Left ventricle myocardium inferior (tissue), 1 donor: ENCODE measurements around the gene DDAH2. TPM values are rescaled to one million over a fixed set of nuclear protein-coding genes. Genes with fewer than 3 reads are reported as not detected.

Source experiments
- DNase-seq: peaks from one replicate; pipeline ENCODE4 v3.0.0-alpha.2; 2020
- H3K27ac ChIP-seq: fragments of 200-600 bp; replicated peaks from 2 replicates; pipeline ENCODE4 v1.8.0; 2021
- H3K27me3 ChIP-seq: fragments of 200-600 bp; 2 replicates; pipeline ENCODE4 v1.8.0; 2021; ENCODE audit warnings: low read depth
- H3K36me3 ChIP-seq: fragments of 200-600 bp; 2 replicates; pipeline ENCODE4 v1.8.0; 2021
- H3K4me1 ChIP-seq: fragments of 200-600 bp; 2 replicates; pipeline ENCODE4 v1.8.0; 2021
- H3K4me3 ChIP-seq: fragments of 200-600 bp; 2 replicates; pipeline ENCODE4 v1.8.0; 2021; ENCODE audit warnings: mild to moderate bottlenecking, moderate library complexity
- H3K9me3 ChIP-seq: fragments of 200-600 bp; replicated peaks from 2 replicates; pipeline ENCODE4 v1.8.0; 2021
- CTCF ChIP-seq: fragments of 200-600 bp; IDR thresholded peaks from 2 replicates; pipeline ENCODE4 v1.8.0; 2021; ENCODE audit warnings: antibody characterized with exemption, mild to moderate bottlenecking, borderline replicate concordance
- intact Hi-C: fragments of 100-400 bp; cut with micrococcal nuclease; formaldehyde crosslinking; loops from one replicate; pipeline ENCODE4 v1.11.0; 2022
- total RNA-seq: library from RNA; stranded (reverse); fragmentation: NEBNext Ultra II Directional; extraction: Animal tissue kit (Norgen Biotek cat#: 25700); gene quantifications from one replicate; pipeline ENCODE4 v1.2.1, GENCODE V29; 2021
- donor health status: DM: no; HTN: yes; CAD: no; lungs with severe emphysema.

Gene DDAH2
- total RNA-seq, 1 donor from 2014 or later, result 36.1 TPM

GRCh38 chr6:31768363-31769257 is 39.5 kb upstream of the DDAH2 start:
- intact Hi-C loops, result no loop called here
- no peak overlapping the region for H3K27ac ChIP-seq
- no peaks in the 10 kb centered on the region for H3K27me3 ChIP-seq
- H3K9me3 ChIP-seq, result no peaks in the 10 kb centered on the region
- TF ChIP-seq CTCF, result no peak
- peaks cover 5% of the 10 kb centered on the region for H3K36me3 ChIP-seq
- no peak overlapping the region for H3K4me3 ChIP-seq
- H3K4me1 ChIP-seq, result peaks cover 15% of the 10 kb centered on the region
- no peak for DNase-seq

GRCh38 chr6:31767096-31767645 is 38.1 kb upstream of the DDAH2 start:
- Histone ChIP-seq H3K27ac (no peak overlapping the region), H3K9me3 (no peaks in the 10 kb centered on the region), H3K4me3 (no peak overlapping the region), H3K27me3 (no peaks in the 10 kb centered on the region), H3K36me3 (peaks cover 5% of the 10 kb centered on the region), H3K4me1 (peaks cover 20% of the 10 kb centered on the region)
- intact Hi-C loops, result no loop called here
- no peak for TF ChIP-seq CTCF
- DNase-seq, result no peak

GRCh38 chr6:31765910-31766794 is 37.1 kb upstream of the DDAH2 start:
- H3K27me3 ChIP-seq, result no peaks in the 10 kb centered on the region
- no peak for DNase-seq
- intact Hi-C loops, result no loop called here
- H3K9me3 ChIP-seq, result no peaks in the 10 kb centered on the region
- H3K27ac ChIP-seq, result no peak overlapping the region
- peaks cover 20% of the 10 kb centered on the region for H3K4me1 ChIP-seq
- peak overlapping the region; percentile 43 for H3K4me3 ChIP-seq
- no peak for TF ChIP-seq CTCF
- H3K36me3 ChIP-seq, result peaks cover 5% of the 10 kb centered on the region

DNA sequence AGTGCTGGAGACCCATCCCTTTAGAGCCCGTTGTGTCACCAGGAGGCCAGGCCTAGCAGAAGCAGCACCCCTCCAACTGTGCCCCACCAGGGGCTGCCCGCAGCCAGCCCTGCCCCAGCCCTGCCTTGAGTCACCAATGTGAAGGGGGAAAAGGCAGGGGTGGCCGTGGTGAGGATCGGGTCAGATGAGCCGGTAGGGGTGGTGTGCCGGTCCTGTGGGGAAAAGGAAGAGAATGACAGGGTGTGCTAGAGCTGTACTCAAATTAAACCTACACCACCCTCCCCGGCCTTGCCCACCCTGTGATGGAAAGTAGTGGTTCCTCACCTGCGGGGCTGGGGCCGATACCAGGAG is 36.4 kb upstream of the DDAH2 start:
- TF ChIP-seq CTCF, result no peak
- no peaks in the 10 kb centered on the region for H3K27me3 ChIP-seq
- no peak for DNase-seq
- no peaks in the 10 kb centered on the region for H3K9me3 ChIP-seq
- peaks cover 20% of the 10 kb centered on the region for H3K4me1 ChIP-seq
- no peak overlapping the region for H3K4me3 ChIP-seq
- intact Hi-C loops, result no loop called here
- peaks cover 5% of the 10 kb centered on the region for H3K36me3 ChIP-seq
- H3K27ac ChIP-seq, result no peak overlapping the region

GRCh38 chr6:31764198-31764597 is 35.1 kb upstream of the DDAH2 start:
- TF ChIP-seq CTCF, result no peak
- H3K27me3 ChIP-seq, result no peaks in the 10 kb centered on the region
- peaks cover 20% of the 10 kb centered on the region for H3K4me1 ChIP-seq
- H3K36me3 ChIP-seq, result peaks cover 5% of the 10 kb centered on the region
- DNase-seq, result no peak
- intact Hi-C loops, result no loop called here
- no peaks in the 10 kb centered on the region for H3K9me3 ChIP-seq
- H3K27ac ChIP-seq, result no peak overlapping the region
- H3K4me3 ChIP-seq, result no peak overlapping the region
